GM18526 (cell line): ENCODE data around the gene GFPT1.

Source experiments
- POLR2A ChIP-seq: IDR thresholded peaks from 3 replicates; pipeline ENCODE4 v1.6.1; 2011; ENCODE audit not compliant: insufficient read length; ENCODE audit errors: extremely low read depth

GFPT1 gene

DNA sequence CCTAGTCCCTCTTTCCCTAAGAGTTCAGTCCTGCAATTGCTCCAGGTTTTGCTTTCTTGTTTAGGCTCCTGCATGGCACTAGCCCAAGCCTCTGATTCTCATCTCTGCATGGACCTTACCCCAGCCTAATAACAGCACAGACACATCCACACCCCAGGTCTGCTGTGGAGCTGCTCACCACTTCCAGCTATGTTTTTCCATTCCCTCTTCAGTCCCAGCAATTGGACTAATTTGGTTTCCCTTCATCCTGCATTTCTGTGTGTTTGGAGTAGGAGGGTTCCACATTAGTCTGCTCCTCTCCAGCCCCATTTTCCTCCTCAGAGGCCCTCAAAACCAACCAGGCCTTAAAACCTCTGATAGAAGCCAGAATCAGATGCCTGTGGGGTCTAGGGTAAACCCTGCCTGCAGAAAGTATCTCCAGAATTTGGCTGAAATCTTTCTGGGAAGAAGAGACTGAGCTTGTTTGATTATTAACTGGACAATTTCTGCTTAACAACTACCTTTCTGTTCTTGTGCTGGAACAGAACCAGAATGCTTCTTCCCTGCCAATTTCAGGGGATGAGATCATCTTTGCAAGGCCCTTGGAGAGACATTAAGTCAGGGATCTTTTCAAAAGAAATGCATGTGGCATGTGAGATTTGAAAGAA, 95.9 kb downstream of the GFPT1 start:
- no peak for TF ChIP-seq POLR2A

DNA sequence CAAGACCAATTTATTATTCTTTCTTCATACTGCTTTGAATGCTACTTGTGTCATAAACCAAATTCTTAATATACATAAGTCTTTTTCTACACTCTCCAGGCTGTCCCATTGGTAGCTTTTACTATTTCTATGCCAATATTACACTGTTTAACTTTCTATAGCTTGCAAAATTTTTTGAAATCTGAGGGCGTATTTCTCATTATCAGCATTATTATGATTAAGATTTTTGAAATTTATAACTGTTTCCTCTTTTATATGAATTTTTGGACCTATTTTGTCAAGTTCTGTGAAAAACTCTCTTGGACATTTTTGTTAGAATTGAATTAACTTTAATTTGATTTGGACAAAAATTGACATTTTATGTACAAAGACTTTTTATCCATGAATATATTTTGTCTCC, 98.6 kb downstream of the GFPT1 start:
- no peak for TF ChIP-seq POLR2A

DNA sequence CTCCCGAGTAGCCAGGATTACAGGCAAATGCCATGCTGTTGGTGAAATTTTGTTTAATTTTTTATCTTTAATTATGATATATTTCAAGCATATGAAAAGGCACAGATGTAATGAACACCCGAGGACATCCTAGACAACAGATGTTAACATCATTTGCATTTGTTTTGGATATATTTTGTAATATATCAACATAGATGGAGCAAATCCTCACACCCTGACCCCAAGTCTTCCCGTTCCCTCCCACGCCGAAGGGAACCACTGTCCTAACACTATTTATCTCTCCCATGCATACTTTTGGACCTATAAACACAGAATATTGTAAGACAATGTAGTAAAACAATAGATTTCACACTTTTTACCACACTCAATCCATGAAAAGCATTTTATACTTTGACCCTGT, 99.5 kb downstream of the GFPT1 start:
- TF ChIP-seq POLR2A = no peak

DNA sequence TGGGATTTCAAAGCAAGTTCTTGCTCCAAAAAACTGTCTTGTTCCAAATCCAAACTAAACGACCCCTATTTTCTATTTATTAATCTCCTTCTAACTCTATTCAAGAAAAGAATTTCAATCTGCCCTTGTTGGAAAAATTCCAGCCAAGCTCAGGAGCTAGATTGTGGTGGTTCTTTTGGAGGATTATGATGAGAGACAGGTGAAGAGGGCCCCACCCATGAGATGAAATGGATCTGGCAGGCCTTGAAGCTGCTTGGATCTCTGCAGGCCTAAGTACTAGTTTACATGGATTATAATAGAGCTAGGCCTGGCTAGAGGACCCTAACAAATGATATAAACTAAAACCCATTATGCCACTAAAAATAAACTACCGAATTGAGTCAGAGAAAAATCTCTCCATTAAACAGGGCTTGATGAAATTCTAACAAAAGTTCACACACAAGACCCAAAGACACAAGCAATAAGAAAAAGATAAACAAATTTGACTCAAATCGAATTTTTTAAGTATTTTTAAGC, 101.6 kb downstream of the GFPT1 start:
- TF ChIP-seq POLR2A = no peak

DNA sequence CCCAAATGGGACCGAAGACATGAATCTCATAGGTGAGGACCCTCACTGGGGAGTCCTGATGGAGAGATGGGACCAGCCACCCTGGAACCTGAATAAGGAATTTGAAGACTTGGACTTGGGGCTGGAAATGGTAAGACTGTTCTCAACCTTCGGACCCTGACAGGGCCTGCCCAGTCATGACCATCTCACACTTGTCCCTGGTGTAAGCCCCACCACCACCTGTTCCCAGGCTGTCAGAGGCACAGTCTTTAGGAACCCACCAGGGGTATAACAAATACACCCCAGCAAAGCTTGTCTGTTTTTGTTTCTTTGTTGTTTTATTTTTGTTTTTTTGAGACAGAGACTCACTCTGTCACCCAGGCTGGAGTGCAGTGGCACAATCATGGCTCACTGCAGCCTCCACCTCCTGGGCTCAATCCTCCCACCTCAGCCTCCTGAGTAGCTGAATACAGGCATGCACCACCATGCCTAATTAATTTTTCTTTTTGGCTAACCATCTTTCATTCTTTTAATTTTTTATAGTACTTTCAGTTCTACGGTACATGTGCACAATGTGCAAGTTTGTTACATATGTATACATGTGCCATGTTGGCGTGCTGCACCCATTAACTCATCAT, 106.1 kb downstream of the GFPT1 start:
- no peak for TF ChIP-seq POLR2A

DNA sequence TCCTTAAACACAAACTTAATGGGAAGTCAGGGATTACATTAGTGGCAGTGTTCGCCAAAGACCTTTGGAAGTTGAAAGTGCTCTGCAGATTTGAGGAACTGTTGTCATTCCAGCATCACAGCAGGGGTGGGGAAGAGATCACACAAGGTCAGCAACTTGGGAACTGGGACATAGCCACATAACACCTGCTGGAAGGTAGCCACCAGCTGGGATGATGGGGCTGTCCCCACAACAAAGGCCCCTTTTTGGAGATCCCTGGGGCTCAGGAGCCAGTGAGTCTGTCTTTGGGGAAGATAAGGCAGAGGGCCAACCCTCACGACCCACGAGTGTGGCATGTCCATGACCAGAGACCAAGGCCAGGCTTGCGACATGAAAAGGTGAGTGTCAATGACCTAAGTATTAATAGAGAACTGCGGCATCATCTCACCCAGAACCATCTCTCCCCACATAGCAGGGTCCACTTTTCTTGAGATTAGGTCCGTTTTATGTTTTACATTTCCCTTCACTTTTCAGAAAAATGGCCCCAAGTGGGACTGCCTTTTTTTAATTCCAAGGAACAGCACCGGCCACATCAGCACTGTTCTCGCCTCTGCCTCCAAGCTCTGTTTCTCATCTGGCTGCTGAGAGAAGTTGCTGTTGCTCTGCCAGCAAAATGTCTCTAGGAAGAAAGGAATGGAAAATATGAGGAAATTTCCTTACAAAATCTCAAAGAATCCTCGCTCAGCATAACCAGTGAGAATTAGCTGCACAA, 106.9 kb downstream of the GFPT1 start:
- TF ChIP-seq POLR2A = no peak

DNA sequence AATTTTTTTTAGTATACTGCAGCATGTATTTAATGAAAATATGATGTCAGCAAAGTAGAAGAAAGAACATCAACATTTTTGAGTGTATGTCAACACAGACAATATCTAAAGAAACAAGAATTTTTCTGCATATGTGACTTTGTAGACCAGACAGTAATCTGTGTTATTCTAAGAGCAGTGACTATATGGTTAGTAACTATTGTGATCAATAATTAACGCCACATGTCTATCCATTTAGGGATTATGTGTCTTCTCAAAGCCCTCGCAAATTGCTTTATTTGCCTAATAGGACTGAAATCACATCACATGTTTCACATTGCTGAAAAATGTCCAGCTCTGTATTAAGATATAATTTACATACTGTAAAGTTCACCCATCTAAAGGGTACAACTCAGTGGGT, 107.8 kb downstream of the GFPT1 start:
- no peak for TF ChIP-seq POLR2A

DNA sequence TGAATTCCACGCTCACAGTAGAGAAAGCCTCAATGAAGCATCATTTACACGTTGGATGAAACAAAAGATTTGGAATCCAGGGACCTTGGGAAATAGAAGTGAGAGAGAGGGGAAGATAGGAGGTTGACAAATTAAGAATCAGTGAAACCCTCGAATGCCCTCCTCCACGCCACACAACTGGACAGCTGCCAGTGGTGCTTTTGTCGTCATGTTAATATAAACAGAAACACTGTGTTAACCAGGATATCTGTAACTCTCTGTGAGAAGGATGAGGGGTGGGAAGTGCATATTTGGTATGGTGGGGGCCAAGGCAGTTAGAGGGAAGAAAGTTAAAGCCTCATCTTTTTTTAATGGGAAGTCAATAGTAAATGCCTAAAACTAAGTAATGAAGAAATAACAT, 108.7 kb downstream of the GFPT1 start:
- no peak for TF ChIP-seq POLR2A

DNA sequence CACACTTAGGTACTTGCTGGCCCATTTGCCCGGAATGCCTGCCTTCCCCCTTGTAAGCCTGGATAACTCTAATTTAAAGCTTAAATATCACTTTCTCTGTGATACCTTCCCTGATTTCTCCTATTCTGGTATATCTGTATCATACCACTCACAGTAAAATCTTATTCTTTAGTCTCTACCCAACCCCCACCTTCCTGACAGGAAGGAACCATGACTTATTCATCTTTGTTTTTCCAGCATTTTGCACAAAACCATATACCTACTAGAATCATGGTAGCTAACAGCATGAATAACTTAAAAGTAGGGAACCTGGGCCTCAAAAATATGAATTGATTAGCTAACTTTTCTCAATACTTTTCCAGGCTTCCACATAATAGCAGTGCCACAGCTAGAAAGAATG, 111.5 kb downstream of the GFPT1 start:
- TF ChIP-seq POLR2A = no peak

DNA sequence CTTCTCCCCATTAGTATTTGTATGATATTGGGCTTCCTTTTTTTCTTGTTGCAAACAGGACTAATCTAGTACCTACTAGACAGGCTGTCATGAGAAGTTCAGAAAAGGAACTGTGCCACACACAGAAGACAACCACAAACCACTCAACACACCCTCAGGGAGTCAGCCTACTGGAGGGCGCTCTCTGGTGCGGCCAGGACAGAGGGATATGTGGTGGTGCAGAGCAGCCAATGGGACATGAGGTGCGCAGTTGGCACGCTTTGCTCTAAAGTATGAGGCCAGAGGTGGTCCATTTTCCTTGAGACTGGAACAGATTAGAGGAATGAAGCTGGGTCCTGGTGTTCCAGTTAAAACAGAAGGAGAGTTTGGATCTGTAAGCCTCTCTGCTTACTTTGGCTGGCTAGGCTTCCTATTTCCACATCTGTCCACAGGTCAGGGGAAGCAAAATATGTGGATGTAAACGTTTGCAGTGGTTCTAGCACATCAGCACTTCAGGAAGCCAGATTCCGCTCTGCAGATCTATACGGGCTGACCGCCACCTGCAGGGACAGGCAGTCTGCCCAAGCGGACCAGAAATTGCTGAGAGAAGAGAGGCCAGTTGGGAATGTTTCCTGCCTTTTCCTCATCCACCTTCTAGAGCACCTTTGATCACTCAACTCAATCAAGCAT, 114.1 kb downstream of the GFPT1 start:
- no peak for TF ChIP-seq POLR2A

DNA sequence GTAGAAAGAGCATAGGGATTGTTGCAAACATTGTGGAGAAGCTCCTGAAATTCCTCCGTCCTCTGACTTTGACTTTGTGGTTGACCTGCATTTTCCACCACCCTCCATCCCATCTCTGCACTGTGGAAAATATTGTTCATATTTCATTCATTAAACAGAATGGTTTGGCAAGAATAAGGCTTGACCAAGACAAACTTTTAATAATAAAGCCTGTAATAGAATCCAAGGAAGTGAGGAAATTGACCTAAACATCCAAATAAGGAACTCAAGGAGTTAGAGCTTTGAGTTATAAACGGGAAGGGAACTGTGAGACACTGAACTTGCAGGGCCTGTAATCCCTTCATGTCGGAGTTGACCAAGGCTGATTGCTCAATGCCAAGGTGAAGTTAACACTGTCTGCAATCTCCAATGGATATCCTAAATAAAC, 115.2 kb downstream of the GFPT1 start:
- TF ChIP-seq POLR2A = no peak
